T-helper 2 cell treated with Interferon-gamma antibody and Interleukin-4, amounts not matched to agents 100 ng/mL and 5 ng/mL, for 36 hours (primary cell): Measurements from ENCODE around the gene LRRN1. TPM values are rescaled to one million over a fixed set of nuclear protein-coding genes. Genes with fewer than 3 reads are reported as not detected.
"Not testable (repeated sequence)": the region's sequence is repeated elsewhere in the genome, so short reads cannot be mapped to it uniquely, and the experiment has no call there.

Source experiments
- intact Hi-C: fragments of 100-400 bp; cut with micrococcal nuclease; formaldehyde crosslinking; loops from one replicate; pipeline ENCODE4 v1.15.1; 2023
- total RNA-seq: library from RNA; stranded (reverse); gene quantifications from 2 replicates; pipeline ENCODE4 v1.2.3, GENCODE V29; 2022

Gene LRRN1
- total RNA-seq, 1 donor from 2014 or later: not detected

GRCh38 chr3:3806856-3807255, 7.6 kb downstream of the LRRN1 start:
- intact Hi-C loops: no loop called here

GRCh38 chr3:3813013-3813412, 13.8 kb downstream of the LRRN1 start:
- intact Hi-C loops: no loop called here

- intact Hi-C loops: no loop called here
These were observed 16.0 kb downstream of the LRRN1 start for GRCh38 chr3:3815206-3815605.

- intact Hi-C loops: no loop called here
These were observed 16.8 kb downstream of the LRRN1 start for GRCh38 chr3:3816034-3816433.

- intact Hi-C loops: no loop called here
These were observed 18.6 kb downstream of the LRRN1 start for GRCh38 chr3:3817865-3818264.

GRCh38 chr3:3821777-3822176, 22.5 kb downstream of the LRRN1 start:
- intact Hi-C loops: no loop called here

- intact Hi-C loops: no loop called here
These were observed 25.8 kb downstream of the LRRN1 start for GRCh38 chr3:3825035-3825434.

GRCh38 chr3:3826521-3826920, 27.3 kb downstream of the LRRN1 start:
- intact Hi-C loops: no loop called here

- intact Hi-C loops: no loop called here
These were observed 27.9 kb downstream of the LRRN1 start for GRCh38 chr3:3827111-3827510.

GRCh38 chr3:3828417-3828816, 29.2 kb downstream of the LRRN1 start:
- intact Hi-C loops: not testable (repeated sequence)

- intact Hi-C loops: no loop called here
These were observed 37.6 kb downstream of the LRRN1 start for GRCh38 chr3:3836845-3837244.

GRCh38 chr3:3842356-3842755, 43.1 kb downstream of the LRRN1 start:
- intact Hi-C loops: no loop called here

- intact Hi-C loops: no loop called here
These were observed 49.0 kb downstream of the LRRN1 start for GRCh38 chr3:3847994-3848922.

GRCh38 chr3:3848923-3849275, 49.7 kb downstream of the LRRN1 start:
- intact Hi-C loops: no loop called here

GRCh38 chr3:3851621-3852323, 52.5 kb downstream of the LRRN1 start:
- intact Hi-C loops: no loop called here

- intact Hi-C loops: no loop called here
These were observed 54.3 kb downstream of the LRRN1 start for GRCh38 chr3:3853544-3853943.

- intact Hi-C loops: no loop called here
These were observed 55.8 kb downstream of the LRRN1 start for GRCh38 chr3:3855056-3855455.

GRCh38 chr3:3860235-3860634, 61.0 kb downstream of the LRRN1 start:
- intact Hi-C loops: no loop called here

- intact Hi-C loops: no loop called here
These were observed 63.3 kb downstream of the LRRN1 start for GRCh38 chr3:3862534-3862933.

- intact Hi-C loops: no loop called here
These were observed 76.3 kb downstream of the LRRN1 start for GRCh38 chr3:3875491-3875890.

- intact Hi-C loops: no loop called here
These were observed 81.8 kb downstream of the LRRN1 start for GRCh38 chr3:3881050-3881449.

GRCh38 chr3:3887311-3887710, 88.1 kb downstream of the LRRN1 start:
- intact Hi-C loops: not testable (repeated sequence)

GRCh38 chr3:3893590-3893989, 94.4 kb downstream of the LRRN1 start:
- intact Hi-C loops: no loop called here
